Measurements from ENCODE around the gene TNFAIP6.
"Not testable (repeated sequence)": the region's sequence is repeated elsewhere in the genome, so short reads cannot be mapped to it uniquely, and the experiment has no call there.

Gene TNFAIP6, protein sequence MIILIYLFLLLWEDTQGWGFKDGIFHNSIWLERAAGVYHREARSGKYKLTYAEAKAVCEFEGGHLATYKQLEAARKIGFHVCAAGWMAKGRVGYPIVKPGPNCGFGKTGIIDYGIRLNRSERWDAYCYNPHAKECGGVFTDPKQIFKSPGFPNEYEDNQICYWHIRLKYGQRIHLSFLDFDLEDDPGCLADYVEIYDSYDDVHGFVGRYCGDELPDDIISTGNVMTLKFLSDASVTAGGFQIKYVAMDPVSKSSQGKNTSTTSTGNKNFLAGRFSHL

DNA sequence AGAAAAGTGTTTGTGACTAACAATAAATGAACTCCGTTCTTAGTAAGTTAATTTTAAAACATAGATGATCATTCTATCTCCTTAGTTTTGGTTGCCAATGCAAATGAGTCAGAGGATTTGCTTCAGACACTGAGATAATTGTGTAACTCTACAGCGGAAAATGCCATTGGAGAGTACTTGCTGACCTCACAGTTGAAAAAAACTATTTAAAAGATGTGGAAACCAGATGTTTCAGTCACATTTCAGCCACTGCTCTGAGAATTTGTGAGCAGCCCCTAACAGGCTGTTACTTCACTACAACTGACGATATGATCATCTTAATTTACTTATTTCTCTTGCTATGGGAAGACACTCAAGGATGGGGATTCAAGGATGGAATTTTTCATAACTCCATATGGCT is at the start of gene TNFAIP6:
Gene TNFAIP6 (plus strand): TSS at position 234 of the 400 bp plus-strand sequence. CDS start 75 bp downstream, at position 309.
- no peak for DNase-seq

DNA sequence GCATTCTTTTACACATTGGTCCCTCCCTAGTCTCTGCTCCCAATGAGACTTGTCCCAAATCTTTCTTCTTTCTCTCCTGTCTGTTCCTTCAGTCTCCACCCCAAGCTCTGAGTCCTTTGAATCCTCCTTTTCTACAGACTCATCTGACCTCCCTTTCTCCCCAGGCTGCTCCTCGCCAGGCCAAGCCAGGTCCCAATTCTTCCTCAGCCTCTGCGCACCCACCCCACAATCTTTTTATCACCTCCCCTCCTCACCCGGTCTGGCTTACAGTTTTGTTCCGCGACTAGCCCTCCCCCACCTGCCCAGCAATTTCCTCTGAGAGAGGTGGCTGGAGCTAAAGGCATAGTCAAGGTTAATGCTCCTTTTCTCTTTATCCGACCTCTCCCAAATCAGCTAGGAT is 47.1 kb upstream of the TNFAIP6 start:
- DNase-seq = not testable (repeated sequence)

DNA sequence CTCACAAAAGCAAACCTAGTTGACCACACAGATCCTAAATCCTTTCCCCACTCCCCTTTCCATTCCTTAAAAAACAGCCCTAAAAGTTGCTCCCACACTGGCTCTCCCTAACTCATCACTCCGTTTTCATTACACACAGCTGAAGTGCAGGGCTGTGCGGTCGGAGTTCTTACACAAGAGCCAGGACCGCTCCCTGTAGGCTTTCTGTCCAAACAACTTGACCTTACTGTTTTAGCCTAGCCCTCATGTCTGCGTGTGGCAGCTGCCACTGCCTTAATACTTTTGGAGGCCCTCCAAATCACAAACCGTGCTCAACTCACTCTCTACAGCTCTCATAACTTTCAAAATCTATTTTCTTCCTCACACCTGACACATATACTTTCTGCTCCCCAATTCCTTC is 45.0 kb upstream of the TNFAIP6 start:
- not testable (repeated sequence) for DNase-seq

DNA sequence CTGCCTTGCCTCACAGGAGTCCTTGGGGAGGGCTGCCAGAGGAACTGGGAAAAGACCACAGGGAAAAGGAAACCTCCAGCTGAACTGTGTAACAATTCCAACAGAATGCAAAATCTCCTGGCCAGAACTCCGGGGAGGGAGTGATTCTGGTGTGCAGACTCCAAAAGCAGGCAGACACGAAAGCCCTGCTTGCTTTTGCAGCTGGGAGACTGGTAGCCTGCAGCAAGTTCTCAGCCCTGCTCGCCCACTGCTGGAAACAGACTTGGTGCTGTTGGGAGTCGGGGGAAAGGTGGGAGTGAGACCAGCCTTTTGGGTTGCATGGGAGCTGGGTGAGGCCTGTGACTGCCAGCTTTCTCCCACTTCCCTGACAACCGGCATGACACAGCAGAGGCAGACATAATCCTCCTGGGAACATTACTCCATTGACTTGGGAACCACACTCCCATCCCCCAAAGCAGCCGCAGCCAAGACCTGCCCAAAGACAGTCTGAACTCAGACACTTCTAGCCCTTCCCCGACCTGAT is 42.0 kb upstream of the TNFAIP6 start:
- DNase-seq = no peak

DNA sequence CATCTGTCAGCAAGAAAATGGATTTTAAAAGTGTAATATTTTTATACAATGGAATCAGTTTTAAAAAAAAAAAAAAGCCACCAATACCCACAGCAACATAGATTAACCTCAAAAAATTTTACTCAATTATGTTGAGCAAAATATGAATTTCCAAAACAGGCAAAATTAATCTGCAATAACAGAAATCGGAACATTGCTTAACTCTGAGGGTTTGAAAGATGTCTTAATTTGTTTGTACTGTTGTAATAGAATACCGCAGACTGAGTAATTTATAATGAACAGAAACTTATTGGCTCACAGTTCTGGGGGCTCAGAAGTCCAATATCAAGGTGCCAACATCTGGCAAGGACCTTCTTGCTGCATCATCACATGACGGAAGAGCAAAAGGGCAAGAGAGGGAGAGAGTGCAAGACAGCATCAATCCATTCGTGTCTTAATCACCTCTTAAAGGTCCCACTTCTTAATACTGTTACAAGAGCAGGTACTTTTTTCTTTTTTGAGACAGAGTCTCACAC is 31.8 kb upstream of the TNFAIP6 start:
- no peak for DNase-seq

DNA sequence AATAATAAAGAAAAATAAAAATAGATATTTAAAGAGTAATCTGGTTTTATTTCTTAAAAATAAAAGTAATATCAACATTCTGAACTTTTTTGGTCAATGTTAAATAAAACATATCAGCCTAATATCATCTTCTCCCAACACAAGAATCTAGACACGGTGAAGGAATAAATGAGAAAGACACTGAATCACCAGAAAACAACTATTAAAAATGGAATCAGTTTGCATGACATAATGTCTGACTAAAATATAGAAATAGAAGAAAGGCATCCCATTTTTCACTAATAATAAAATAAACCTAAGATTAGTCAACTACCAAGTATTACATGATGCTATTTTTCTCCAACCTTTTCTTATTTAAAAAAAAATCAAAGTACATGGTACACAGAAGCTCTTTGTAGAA is 30.8 kb upstream of the TNFAIP6 start:
- no peak for DNase-seq

DNA sequence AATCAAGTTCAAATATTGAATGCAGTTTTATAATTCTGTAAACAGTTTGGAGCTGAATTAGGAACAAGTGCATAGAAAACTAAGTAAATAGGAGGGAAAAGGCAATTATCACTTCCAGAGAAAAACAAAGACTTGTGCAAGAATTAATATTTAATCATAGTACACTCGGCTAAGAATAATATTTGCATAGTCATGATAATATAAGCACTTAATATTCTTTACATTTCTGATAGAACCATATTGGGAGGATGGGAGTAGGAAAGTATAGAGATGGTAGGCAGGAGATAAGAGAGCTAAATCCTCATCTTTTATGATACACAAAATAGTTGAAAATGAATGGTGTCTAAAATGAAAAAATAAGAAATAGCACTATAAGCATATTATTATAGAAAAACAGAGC is 27.4 kb upstream of the TNFAIP6 start:
- no peak for DNase-seq

DNA sequence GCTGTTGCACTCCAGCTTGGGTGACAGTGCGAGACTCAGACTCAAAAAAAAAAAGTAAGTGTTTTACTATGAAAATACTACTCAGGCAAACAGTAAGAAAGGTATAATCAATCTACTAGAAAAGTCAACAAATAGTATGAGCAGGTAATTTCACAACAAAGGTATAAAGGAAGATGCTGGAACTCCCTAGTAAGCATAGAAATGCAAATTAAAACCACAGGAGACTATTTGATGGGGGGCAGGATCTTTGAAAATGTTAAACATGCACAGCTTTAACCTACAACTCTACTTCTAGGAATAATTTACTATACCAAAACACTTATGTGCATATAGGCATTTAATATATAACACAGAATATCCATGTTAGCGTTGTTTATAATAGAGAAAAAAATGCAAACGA is 24.3 kb upstream of the TNFAIP6 start:
- no peak for DNase-seq

DNA sequence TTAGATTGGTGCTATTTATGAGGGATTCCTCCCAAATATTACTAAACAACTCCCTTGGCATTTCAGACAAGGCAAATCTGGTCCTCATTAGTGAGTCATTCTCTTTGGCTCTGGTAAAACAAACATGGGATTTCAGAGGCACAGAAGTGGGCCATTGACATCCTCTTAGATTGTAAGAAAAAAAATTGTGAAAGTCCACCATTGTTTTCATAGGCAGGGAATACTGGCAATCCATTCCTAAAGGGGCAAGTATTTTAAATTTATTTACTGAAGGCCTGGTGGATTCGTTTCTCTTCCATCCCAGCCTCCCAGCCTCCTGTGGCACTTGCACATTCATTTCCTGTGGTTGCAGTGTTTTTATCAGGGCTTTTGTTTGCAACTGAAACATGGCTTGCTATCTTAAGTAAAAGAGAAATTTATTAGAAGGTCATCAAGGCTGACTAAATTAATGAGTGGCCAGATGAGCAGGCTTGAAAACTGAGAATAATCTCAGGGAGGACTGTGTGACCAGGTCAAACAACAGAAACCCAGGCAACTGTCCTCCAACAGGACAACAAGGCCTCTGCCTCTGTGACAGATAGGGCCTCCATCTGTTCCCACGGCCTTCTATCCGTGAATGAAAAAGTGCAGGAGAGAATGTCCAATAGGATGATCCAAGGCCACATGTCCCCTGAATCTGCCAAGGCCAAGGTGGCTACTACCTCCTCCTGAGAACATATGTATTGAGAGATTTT is 23.1 kb upstream of the TNFAIP6 start:
- DNase-seq = no peak

DNA sequence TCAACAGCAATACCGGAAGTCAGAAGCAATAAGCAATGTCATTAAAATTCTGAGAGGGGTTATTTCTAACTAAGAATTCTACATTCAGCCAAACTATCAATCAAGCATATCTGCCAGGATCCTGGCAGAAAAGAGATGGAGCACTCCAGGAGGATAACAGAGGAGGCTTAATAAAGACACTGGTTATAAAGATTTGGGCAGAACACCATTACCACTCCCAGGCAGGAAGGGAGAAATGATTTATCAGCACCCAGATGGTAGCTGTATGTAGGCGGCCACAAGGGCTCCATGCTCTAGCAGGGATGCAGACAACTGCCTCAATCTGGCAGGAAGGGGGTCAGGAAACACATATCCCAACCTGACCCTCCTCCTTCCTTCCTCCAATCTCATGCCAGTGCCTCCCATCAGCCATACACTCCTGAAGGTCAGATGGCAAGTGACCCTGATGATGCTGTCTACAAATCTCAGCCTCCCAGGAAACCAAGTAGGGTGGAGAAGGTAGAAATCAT is 20.5 kb upstream of the TNFAIP6 start:
- DNase-seq = no peak

DNA sequence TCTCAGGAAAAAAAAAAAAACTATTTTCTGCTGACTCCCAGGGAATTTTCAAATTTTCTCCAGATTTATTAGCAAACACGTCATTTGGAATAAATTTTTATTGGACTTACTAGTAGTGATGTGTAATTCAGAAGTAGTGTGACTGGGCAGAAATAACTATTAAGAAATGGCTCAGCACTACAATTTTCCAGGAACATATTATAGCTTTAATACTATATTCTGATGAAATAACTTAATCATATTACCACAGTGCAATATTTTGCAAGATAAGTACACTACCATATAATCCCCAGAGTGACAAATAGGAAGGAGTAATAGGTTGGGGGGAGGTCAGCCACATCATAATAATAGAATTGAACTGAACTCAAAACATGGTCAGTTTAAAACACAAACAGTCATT is 19.7 kb upstream of the TNFAIP6 start:
- no peak for DNase-seq

DNA sequence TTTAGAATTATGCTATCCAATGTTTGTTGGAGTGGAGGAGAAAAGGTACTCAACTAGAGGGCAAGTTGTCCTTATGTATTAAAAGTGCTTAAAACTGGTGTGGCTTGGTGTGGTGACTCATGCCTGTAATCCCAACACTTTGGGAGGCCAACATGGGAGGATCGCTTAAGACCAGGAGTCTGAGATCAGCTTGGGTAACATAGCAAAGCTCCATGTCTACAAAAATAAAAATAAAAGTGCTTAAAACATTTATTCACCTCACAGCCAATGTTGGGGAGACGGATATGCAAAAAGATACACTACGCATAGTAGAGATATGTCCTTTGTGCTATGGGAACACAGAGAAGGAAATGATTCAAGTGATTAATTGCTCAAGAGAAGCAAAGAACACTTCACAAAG is 19.3 kb upstream of the TNFAIP6 start:
- no peak for DNase-seq

DNA sequence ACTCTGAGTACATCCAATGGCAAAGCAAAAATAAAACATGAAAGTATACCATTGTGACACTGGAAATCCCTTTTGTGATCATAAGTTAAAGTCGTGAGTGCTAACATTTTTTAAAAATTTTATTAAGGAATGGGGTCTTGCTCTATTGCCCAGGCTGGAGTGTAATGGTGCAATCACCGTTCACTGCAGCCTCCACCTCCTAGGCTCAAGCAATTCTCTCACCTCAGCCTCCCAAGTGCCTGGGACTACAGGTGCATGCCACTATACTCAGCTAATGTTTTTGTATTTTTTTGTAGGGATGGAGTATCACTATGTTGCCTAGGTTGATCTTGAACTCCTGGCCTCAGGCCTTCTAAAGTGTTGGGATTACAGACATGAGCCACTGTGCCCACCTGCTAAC is 14.3 kb upstream of the TNFAIP6 start:
- DNase-seq = no peak

DNA sequence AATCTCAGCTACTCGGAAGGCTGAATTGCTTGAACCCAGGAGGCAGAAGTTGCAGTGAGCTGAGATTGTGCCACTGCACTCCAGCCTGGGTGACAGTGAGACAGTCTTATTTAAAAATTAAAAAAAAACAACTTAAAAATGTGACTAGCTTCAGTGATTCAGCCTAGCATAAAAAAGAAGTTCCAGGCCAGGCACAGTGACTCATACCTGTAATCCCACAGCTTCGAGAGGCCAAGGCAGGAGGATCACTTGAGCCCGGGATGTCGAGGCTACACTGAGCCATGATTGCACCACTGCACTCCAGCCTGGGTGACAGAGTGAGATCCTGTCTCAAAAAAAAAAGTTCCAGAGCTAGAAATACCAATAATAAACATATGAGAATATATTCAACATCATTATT is 13.2 kb upstream of the TNFAIP6 start:
- DNase-seq = not testable (repeated sequence)

DNA sequence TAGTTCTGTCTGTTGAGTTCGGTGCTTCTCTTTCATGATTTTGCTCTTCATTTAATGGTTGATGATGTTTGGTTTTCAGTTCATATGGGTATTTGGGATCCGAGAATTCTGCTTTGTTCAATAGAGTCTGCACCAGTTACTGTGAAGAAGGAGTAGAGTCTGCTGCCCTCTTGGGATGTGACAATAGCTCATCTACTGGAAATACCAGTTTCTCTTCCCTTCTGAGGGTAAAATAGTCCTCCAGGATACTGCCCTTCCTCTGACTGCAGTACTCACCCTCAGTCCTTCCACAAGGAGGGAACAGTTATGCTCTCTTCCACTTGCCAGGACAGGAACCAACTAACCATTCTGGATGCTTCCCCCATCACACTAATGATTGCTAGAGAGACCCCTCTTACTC is 12.5 kb upstream of the TNFAIP6 start:
- DNase-seq = no peak

DNA sequence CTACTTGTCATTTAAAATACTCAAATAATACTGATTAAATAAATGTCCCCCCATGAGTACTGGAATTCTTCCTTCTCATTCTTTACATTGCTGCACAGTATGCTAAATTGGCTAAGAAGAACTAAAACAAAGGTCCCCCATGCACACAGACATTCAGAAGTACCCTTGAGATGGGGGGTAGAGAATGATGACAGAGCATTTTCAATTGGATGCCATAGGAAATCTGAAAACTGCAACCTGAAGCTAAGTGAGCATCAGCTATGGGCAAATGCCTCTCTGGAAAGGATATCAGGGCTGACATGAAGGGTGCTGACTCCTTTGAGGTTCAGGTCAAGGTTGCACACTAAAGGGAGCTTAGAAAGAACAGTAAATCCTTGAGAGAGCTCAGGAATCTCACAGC is 10.1 kb upstream of the TNFAIP6 start:
- no peak for DNase-seq

DNA sequence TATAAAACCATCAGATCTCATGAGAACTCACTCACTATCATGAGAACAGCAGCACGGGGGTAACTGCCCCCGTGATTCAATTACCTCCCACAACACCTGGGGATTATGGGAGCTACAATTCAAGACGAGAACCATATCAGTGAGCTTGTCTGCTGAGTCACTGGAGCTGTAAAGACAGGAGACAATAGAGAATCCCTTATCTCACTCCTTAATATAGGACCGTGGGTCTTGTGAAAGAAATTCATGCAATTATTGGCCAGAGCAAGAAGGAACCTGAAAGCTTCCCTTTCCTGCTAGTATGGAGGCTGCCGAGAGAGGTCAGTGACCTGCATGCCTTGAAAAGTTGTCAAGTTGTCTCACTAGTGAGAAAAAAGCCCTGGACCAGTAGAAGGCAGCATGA is 9.5 kb upstream of the TNFAIP6 start:
- DNase-seq = no peak

DNA sequence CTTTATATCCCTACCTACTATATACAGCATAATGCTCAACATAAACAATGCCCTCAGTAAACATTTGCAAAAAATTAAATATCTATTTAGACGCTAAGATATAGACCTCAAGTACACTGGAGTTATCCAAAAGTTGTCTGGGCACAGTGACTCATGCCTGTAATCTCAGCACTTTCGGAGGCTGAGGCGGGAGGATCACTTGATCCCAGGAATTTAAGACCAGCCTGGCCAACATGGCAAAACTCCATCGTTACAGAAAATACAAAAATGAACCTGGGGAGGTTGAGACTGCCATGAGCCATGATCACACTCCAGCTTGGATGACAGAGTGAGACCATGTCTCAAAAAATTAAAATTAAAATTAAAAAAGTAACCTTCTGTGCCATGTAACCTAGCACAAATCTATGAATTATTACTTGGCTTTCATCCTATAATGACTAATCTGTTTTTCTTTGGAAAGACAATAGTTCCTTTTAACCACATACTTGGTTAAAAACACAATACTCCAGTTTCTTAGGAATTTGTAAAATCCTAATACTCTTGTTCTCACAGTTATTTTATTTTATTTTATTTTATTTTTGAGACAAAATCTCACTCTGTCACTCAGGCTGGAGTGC is 6.7 kb upstream of the TNFAIP6 start:
- DNase-seq = no peak

DNA sequence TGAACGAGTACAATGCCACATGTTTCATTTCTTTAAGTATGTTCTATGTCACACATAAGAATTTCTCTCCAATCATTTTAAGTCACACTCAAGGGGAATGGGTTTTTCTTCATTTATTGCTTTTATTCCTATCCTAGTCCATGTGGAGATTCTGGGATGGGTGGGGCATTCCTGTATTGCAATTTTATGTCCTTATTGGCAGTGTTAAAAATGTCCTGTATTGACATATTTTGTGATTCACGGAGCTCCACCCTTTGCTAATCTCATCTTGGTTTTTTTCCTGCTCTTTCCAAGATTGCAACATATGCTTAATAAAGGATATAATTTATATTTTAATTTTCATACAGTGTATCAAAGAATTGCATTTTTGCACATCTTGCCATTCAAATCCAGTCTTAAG is 3.4 kb upstream of the TNFAIP6 start:
- no peak for DNase-seq

DNA sequence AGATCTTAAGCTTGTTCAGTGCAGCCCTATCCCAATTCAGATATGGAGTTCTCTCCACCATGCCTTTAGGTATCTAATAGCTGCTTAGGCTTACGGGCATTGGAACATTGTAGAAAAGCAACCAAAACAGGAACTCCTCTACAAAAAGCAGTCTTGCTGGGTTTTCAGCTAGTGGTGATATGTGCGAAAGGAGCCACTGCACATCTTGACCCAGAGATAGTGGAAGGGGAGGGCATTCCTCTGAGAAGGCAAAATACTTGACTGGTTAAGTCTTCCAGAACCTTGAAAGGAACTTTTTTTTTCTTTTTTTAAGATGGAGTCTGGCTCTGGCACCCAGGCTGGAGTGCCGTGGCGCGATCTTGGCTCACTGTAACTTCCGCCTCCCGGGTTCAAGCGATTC is 2.6 kb upstream of the TNFAIP6 start:
- DNase-seq = no peak

DNA sequence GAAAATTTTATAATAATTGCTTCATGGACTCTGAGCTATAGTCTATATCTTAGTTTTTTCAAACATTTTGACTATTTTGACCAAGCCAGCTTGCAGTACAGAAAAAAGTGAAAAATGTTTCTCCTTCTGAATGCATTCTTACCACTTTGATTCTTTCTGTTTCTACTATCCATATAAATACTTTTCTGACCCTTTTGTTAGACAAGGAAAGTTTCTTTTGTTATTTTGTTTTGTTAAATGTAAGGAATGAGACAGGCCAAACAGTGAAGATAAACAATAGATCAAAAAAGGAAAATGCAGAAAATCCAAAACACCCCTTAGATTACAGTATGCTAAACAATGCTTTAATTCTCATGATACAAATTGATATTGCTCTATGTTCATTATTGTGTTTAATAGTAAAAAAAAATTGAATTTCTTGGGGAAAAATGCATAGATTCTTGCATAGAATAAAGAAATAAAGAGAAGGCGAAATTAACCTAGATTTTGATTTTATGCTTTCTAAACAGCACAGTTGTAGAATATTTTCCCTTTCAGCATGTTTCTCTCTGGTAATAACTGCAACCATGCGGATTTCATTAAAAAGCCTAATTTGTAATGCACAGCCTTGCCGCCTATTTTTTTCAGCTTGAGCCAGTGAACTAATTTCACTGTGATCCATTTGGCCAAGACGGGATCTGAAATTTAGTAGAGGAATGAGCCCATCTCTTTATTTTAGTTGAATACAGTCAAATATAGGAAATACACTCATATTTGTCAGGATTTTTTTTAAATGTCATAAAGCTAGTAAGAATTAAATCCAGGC is 976 bp downstream of the TNFAIP6 start:
- no peak for DNase-seq

DNA sequence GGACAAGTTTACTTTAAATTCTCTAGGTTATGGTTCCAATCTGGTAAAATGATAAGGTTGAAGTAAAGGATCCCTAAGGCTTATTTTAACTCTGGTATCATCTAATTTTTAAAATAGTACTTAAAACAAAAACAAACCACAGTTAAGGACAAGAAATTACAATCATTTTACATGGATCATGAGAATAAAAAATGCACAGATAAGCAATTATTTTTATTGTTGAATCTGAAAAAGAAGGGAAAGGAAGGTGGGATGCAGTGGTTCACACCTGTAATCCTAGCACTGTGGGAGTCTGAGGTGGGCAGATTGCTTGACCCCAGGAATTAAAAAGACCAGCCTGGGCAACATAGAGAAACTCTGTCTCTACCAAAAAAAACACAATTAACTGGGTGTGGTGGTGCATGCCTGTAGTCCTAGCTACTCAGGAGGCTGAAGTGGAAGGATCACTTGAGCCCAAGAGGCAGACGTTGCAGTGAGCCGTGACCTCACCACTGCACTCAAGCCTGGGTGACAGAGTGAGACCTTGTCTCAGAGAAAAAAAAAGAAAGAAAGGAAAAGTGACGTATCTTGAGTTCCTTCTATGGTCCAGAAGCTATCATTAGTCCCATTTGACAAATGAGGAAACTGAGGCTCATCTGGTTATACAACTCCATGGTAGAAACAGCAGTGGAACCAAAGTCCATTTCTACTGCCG is 2.5 kb downstream of the TNFAIP6 start:
- no peak for DNase-seq

All from NCI-H187 (cell line).